Activated CD4-positive, alpha-beta T cell treated with anti-CD3 and anti-CD28 coated beads, Interleukin-2, amount 50 U/mL, for 16 hours (primary cell): ENCODE results near the gene CSHL1.
"Not testable (repeated sequence)": the region's sequence is repeated elsewhere in the genome, so short reads cannot be mapped to it uniquely, and the experiment has no call there.

ENCODE experiments used
- DNase-seq: peaks from one replicate; pipeline ENCODE4 v3.0.0-alpha.2; 2020

CSHL1 gene

GRCh38 chr17:63917646-63918045 lies 6.6 kb upstream of the CSHL1 start:
- DNase-seq: no peak

GRCh38 chr17:63917206-63917605 lies 6.1 kb upstream of the CSHL1 start:
- DNase-seq: not testable (repeated sequence)

- no peak for DNase-seq
Observed at GRCh38 chr17:63916566-63917185, 5.6 kb upstream of the CSHL1 start.

GRCh38 chr17:63915753-63916152 lies 4.7 kb upstream of the CSHL1 start:
- not testable (repeated sequence) for DNase-seq

GRCh38 chr17:63914471-63914870 lies 3.4 kb upstream of the CSHL1 start:
- DNase-seq: no peak

GRCh38 chr17:63911657-63912100 lies 621 bp upstream of the CSHL1 start:
- peak; percentile 54 for DNase-seq

- DNase-seq: no peak
Observed at GRCh38 chr17:63910096-63910495, 962 bp downstream of the CSHL1 start.

GRCh38 chr17:63909586-63909985 lies 1.5 kb downstream of the CSHL1 start:
- not testable (repeated sequence) for DNase-seq

- DNase-seq: not testable (repeated sequence)
Observed at GRCh38 chr17:63907161-63907778, 3.8 kb downstream of the CSHL1 start.

GRCh38 chr17:63904796-63905195 lies 6.3 kb downstream of the CSHL1 start:
- DNase-seq: not testable (repeated sequence)

GRCh38 chr17:63903787-63904201 lies 7.3 kb downstream of the CSHL1 start:
- DNase-seq: peak; percentile 48

GRCh38 chr17:63901971-63902370 lies 9.1 kb downstream of the CSHL1 start:
- DNase-seq: not testable (repeated sequence)

GRCh38 chr17:63898899-63899798 lies 11.9 kb downstream of the CSHL1 start:
- DNase-seq: peak; percentile 59

- not testable (repeated sequence) for DNase-seq
Observed at GRCh38 chr17:63896524-63897354, 14.3 kb downstream of the CSHL1 start, which contains the start of gene CSH1. TSS of gene CSH1 (minus strand) at chr17:63896574. CDS start at chr17:63896511, 63 bp downstream.

- DNase-seq: not testable (repeated sequence)
Observed at GRCh38 chr17:63894821-63895220, 16.2 kb downstream of the CSHL1 start.

GRCh38 chr17:63894021-63894420 lies 17.0 kb downstream of the CSHL1 start:
- not testable (repeated sequence) for DNase-seq

- not testable (repeated sequence) for DNase-seq
Observed at GRCh38 chr17:63892316-63893037, 18.6 kb downstream of the CSHL1 start.

GRCh38 chr17:63889026-63889848 lies 21.8 kb downstream of the CSHL1 start:
- DNase-seq: peak; percentile 45

GRCh38 chr17:63885119-63885518 lies 25.9 kb downstream of the CSHL1 start:
- DNase-seq: not testable (repeated sequence)

GRCh38 chr17:63882626-63883126 lies 28.4 kb downstream of the CSHL1 start:
- DNase-seq: not testable (repeated sequence)
